GM19467 (cell line): Measurements from ENCODE around the gene MICB.
A peak's percentile ranks its signal among the peaks of the same experiment; 100 is the strongest.
"Not testable (repeated sequence)": the region's sequence is repeated elsewhere in the genome, so short reads cannot be mapped to it uniquely, and the experiment has no call there.

Experiments used
- ATAC-seq: cut with Tn5 transposase; IDR thresholded peaks from one replicate; pipeline ENCODE4 v1.9.1; 2021; ENCODE audit warnings: mild to moderate bottlenecking, moderate library complexity; ENCODE audit not compliant: unreplicated experiment

Gene MICB

GRCh38 chr6:31473780-31474761 lies 23.9 kb upstream of the MICB start:
- no peak for ATAC-seq

DNA sequence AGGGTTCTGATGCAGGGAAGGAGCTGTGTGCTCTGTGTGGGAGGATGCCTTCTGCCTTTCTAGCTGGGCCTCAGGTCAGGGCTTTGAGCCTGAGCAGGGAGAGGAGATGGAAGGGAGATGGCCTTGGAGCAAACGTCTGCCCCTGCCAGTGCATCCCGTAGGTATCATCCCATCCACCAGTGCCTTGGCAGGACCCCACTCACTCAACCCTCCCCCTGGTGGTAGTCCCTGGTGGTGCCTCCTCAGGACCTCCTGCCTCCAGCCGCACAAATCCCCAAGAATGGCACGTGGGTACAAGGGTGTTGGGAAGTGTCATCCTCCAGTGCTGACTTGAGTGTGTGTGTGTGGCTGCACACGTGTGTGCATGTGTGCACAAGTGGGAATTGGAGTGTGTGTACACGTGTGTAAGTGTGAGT lies 23.1 kb upstream of the MICB start:
- ATAC-seq = no peak

GRCh38 chr6:31476515-31477139 lies 21.3 kb upstream of the MICB start:
- no peak for ATAC-seq

DNA sequence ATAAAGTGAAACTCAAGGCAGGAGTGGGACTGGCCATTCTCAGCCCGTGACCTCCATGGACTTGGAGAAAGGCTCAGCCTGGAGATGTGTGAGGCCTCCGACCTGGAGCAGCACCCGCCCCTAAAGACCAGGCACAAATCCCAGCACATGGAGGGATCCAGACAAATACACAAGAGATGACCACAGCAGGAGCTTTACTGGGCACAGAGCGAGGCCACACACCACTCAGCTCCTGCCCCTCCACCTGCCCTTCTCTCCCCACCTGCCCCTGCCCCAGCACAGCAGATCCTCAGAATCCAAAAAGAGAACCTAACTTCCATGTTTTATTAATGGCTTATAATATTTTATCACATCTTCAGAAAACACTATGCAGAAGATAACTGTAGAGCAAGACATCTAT lies 20.4 kb upstream of the MICB start:
- ATAC-seq = no peak

DNA sequence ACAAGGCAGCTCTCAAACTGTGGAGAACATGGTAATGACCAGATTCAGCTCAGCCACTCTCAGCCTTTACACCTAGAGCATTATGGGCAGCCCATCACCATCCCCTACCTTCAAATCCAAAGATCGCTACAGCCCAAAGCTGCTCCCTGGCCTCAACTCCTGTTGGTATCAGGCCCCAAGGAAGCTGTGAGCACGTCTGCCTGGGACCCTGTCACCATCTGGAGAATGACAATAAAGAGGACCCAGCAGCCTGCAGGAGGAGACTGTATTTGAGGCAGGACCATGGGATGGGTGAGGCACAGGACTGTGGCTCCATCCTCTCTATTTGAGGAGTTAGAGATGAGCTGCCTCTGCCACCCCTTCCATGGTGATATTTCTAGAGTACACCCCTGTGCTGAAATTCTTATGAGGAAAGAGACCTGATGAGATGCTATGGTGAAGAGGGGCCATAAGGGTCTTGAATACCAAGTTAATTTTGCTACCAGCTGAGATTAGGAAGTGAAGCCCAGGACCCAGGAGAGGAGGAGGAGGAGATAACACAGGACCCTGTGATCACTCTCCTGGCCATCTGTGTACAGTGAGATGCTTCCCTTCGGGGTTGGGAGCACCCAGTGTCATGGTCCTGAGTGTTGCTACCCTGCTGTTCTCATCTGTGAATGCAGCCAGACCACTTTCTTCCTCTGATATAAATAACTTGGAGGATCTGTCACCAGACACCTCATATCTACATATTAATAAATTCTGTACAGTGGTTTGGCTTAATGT lies 19.6 kb upstream of the MICB start:
- ATAC-seq = no peak

GRCh38 chr6:31479151-31479932 lies 18.6 kb upstream of the MICB start:
- no peak for ATAC-seq

DNA sequence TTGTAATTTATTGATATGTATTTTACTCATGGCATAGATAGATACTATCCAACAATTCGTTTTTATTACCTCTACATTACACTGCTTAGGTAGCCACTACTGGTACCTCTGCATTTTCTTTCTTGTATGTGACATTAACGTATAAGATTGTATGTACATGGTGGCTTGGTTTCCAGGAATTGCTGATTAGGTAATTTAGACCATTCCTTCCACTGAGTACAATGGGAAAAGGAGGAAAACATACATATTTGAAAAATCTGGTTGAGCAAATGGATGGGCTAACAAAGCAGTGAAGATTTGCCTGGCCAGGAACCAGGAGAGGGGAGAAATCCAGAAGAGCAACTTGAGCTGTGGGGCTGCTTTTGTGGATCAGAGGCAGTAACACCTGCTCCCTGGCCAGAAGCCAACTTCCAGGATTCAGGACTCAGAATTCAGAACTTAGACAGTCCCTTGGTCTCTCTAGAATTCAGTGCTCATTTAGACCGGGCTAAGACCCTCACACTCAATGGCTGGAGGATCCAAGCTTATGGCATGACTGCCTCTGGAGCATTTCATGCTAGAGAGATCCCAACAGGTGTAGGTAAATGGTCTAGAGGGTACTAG lies 17.9 kb upstream of the MICB start:
- ATAC-seq = no peak

DNA sequence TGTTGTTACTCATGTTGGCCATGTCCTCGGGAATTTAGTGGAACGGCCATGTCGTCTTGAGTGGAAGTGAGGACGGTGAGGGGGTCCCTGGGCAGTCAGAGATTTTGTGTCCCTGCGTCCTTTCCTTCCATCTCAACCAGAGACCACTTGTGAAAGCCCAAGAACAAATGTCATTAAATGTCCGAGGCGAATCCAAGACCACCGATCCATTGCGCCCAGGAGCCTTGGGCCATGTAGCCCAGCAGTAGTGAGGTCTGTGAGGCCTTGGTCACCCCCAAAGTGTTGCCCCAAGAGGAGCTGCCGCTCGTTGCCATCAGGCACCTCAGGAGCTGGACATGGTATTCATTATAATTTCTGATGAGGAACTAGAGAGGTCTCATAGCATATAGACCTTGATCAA lies 17.4 kb upstream of the MICB start:
- no peak for ATAC-seq

DNA sequence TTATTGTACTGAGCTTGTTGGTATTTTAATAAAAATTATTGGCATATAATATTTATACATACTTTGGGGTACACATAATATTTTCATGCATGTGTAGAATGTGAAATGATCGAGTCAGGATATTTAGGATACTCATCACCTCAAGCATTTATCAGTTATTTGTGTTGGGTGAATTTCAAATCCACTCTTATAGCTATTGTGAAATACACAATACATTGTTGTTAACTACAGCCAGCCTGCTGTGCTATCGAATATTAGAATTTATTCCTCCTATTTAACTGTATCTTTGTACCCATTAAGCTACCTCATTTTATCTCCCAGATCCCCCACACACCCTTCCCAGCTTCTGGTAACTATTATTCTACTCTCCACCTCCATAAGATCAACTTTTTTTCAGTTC lies 14.6 kb upstream of the MICB start:
- no peak for ATAC-seq

GRCh38 chr6:31485055-31485454 lies 12.9 kb upstream of the MICB start:
- no peak for ATAC-seq

DNA sequence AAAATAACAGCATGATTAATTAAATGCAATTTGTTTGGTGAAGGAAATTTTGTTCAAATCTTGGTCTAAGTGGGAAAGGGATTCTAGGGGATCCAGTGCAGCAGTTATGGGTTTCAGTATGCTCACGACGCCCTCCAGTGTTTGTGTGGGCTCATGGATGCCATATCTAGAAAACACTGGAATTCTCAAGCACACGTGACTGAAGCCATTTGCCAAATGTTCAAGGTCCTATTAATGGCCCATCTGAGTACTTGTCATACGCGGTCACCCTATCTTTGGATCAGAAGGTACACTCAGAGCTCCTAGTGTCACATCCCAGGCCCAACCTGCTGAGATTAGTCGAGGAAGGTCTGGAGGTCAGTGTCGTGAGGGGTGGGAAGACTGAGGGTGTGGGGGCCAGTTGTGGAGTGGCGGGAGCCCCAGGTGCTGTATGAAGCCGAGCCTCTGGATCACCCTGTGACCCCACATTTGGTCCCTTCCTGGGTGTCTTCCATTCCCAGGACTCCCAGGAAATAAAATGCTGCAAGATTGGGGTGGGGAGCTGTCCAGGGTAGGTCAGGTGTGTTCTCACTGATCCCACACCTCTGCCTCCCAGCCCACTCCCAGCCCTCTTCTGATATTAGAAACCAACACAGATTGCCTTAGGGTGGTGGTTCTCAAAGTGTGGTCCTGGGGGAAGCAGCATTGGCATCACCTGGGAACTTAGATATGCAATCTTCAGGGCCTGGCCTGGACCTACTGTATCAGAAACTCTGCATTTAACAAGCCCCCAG lies 11.7 kb upstream of the MICB start:
- ATAC-seq = not testable (repeated sequence)

GRCh38 chr6:31487674-31488073 lies 10.3 kb upstream of the MICB start:
- ATAC-seq = not testable (repeated sequence)

- ATAC-seq = no peak
Measured at GRCh38 chr6:31489086-31489485, 8.9 kb upstream of the MICB start.

DNA sequence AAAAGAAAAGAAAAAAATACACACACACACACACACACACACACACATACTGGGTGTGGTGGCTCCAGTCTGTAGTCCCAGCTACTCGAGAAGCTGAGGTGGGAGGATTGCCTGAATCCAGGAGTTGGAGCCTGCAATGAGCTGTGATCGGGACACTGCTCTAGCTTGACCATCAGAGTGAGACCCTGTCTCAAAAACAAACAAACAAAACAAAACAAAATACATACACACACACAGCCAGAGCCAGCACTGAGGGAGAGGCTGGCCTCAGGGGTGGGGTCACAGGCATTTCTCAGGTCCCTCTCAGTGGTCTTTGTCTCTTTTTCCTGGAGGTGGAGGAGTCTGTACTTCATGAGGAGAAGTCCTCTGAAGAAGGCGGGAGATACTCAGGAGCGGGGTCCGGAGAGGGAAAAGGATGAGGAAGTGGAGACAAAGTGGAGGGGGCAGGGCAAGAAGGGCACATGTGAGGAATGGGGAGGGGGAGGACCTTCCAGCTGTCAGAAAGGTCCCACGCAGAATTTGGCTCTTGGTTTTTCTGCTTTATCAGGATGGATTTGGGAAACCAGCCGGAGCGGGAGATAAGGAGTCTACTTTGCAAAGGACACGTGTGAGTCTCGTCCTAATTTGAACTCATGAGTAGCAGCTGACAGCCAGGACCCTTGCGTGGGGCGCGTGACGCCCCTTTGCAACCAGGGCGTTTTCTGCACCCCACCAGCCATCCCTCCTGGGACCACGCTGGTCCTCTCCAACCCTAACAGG lies 7.7 kb upstream of the MICB start:
- no peak for ATAC-seq

- ATAC-seq = not testable (repeated sequence)
Measured at GRCh38 chr6:31493550-31493874, 4.4 kb upstream of the MICB start.

GRCh38 chr6:31493875-31494694 lies 3.9 kb upstream of the MICB start:
- peak; percentile 52 for ATAC-seq

DNA sequence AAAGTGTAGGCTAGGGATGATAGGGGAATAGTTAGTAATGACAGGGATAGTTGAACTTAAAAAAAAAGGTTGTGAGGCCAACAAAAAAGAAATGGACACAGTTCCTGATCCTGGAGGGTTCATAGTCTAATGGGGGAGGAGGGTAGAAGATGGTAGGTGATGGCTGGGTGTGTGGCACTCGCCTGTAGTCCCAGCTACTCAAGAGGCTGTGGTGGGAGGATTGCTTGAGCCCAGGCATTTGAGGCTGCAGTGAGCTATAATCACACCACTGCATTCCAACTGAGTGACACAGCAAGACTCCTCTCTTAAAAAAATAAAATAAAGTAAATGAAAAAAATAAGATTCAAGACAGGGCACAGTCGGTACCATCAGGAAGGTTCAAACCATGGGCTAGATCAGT lies 2.4 kb upstream of the MICB start:
- no peak for ATAC-seq

GRCh38 chr6:31496826-31497225 lies 1.1 kb upstream of the MICB start:
- not testable (repeated sequence) for ATAC-seq
